OCI-LY1 (cell line): ENCODE measurements around the gene CTIF.

Experiments used
- H2AFZ ChIP-seq: fragments of 200-600 bp; sonication (generic), shearing (Covaris generic); 2 replicates; pipeline ENCODE4 v1.6.0; 2014; ENCODE audit warnings: antibody characterized with exemption, mild to moderate bottlenecking, low read length
- H3F3A ChIP-seq: fragments of 200-600 bp; sonication (generic), shearing (Covaris generic); 2 replicates; pipeline ENCODE4 v1.6.0; 2014; ENCODE audit warnings: mild to moderate bottlenecking, antibody characterized with exemption, low read length, moderate library complexity; ENCODE audit not compliant: insufficient read depth
- H3K27ac ChIP-seq: fragments of 200-600 bp; sonication (generic); 2 replicates; pipeline ENCODE4 v1.5.1; 2014; ENCODE audit warnings: low read length, mixed run types, mild to moderate bottlenecking, low read depth; ENCODE audit not compliant: poor library complexity, severe bottlenecking
- H3K27me3 ChIP-seq: fragments of 200-600 bp; sonication (generic); 2 replicates; pipeline ENCODE4 v1.6.0; 2014; ENCODE audit warnings: antibody characterized with exemption, mild to moderate bottlenecking, low read length, moderate library complexity; ENCODE audit not compliant: insufficient read depth
- H3K36me3 ChIP-seq: fragments of 200-600 bp; sonication (generic); 2 replicates; pipeline ENCODE4 v1.6.1; 2014; ENCODE audit warnings: mild to moderate bottlenecking, antibody characterized with exemption, low read length, moderate library complexity, mixed read lengths; ENCODE audit not compliant: insufficient read depth
- H3K4me1 ChIP-seq: fragments of 200-600 bp; sonication (generic); 2 replicates; pipeline ENCODE4 v1.5.1; 2014; ENCODE audit warnings: mild to moderate bottlenecking, low read length, moderate library complexity; ENCODE audit not compliant: insufficient read depth, severe bottlenecking
- H3K4me2 ChIP-seq: fragments of 200-600 bp; sonication (generic), shearing (Covaris generic); 2 replicates; pipeline ENCODE4 v1.6.1; 2014; ENCODE audit warnings: low read length
- H3K4me3 ChIP-seq: fragments of 200-600 bp; sonication (generic); 2 replicates; pipeline ENCODE4 v1.5.1; 2014; ENCODE audit warnings: low read length, low read depth, mild to moderate bottlenecking, mixed read lengths; ENCODE audit not compliant: poor library complexity, severe bottlenecking
- H3K79me2 ChIP-seq: fragments of 200-600 bp; shearing (Covaris generic); 2 replicates; pipeline ENCODE4 v1.6.1; 2016; ENCODE audit warnings: mixed run types, low read length, mixed read lengths; ENCODE audit not compliant: insufficient read depth
- H3K9ac ChIP-seq: fragments of 200-600 bp; sonication (generic), shearing (Covaris generic); 2 replicates; pipeline ENCODE4 v1.6.1; 2014; ENCODE audit warnings: mild to moderate bottlenecking, low read length, mixed read lengths
- H3K9me2 ChIP-seq: fragments of 200-600 bp; sonication (generic), shearing (Covaris generic); 2 replicates; pipeline ENCODE4 v1.6.1; 2014; ENCODE audit warnings: low read depth, mild to moderate bottlenecking, low read length, mixed read lengths
- H3K9me3 ChIP-seq: fragments of 200-600 bp; shearing (Covaris generic); 2 replicates; pipeline ENCODE4 v1.6.1; 2014; ENCODE audit warnings: low read length, mixed read lengths
- H4K20me1 ChIP-seq: fragments of 200-600 bp; sonication (generic), shearing (Covaris generic); 2 replicates; pipeline ENCODE4 v1.6.0; 2016; ENCODE audit warnings: mild to moderate bottlenecking, low read length; ENCODE audit not compliant: insufficient read depth
- EZH2 ChIP-seq: fragments of 200-600 bp; sonication (generic), shearing (Covaris generic); IDR thresholded peaks from 2 replicates; pipeline ENCODE4 v1.8.0; 2017; ENCODE audit warnings: borderline replicate concordance, mixed run types, mild to moderate bottlenecking, antibody characterized with exemption, low read length, moderate library complexity, mixed read lengths
- TF ChIP-seq, protein P1 (sequence below): fragments of 200-600 bp; sonication (generic), shearing (Covaris generic); IDR thresholded peaks from 2 replicates; pipeline ENCODE4 v1.5.1; 2017; ENCODE audit warnings: mild to moderate bottlenecking, antibody characterized with exemption, low read length, moderate library complexity, mixed read lengths

CTIF gene

DNA sequence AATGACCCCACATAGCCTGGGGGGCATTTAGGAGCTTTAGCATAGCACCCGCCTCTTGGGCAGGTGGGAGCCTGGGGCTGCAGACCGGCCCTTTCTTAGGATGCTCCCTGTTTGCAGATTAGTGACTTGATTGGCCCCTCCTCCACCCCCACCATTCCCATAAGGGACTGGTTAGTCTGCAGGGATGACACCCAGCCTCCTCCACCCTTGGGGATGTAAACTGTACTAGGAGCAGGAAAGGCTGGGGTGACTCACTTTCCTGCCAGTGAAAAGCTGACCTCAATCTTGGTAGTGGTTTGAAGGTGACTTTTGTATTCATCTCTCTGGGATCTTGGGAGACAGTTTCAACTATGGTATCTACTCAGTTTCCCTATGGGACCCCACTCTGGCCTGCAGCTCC, 24.2 kb downstream of the CTIF start:
- H3K4me3 ChIP-seq = no peak overlapping the region
- TF ChIP-seq EZH2 = no peak
- TF ChIP-seq, protein P1, sequence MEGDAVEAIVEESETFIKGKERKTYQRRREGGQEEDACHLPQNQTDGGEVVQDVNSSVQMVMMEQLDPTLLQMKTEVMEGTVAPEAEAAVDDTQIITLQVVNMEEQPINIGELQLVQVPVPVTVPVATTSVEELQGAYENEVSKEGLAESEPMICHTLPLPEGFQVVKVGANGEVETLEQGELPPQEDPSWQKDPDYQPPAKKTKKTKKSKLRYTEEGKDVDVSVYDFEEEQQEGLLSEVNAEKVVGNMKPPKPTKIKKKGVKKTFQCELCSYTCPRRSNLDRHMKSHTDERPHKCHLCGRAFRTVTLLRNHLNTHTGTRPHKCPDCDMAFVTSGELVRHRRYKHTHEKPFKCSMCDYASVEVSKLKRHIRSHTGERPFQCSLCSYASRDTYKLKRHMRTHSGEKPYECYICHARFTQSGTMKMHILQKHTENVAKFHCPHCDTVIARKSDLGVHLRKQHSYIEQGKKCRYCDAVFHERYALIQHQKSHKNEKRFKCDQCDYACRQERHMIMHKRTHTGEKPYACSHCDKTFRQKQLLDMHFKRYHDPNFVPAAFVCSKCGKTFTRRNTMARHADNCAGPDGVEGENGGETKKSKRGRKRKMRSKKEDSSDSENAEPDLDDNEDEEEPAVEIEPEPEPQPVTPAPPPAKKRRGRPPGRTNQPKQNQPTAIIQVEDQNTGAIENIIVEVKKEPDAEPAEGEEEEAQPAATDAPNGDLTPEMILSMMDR = no peak
- H3F3A ChIP-seq = no peaks in the 10 kb centered on the region
- H3K9me2 ChIP-seq = no peaks in the 10 kb centered on the region
- no peaks in the 10 kb centered on the region for H4K20me1 ChIP-seq
- no peak overlapping the region for H3K27ac ChIP-seq
- H2AFZ ChIP-seq = no peak overlapping the region
- H3K4me1 ChIP-seq = no peaks in the 10 kb centered on the region
- no peak overlapping the region for H3K9ac ChIP-seq
- no peaks in the 10 kb centered on the region for H3K36me3 ChIP-seq
- no peaks in the 10 kb centered on the region for H3K9me3 ChIP-seq
- H3K79me2 ChIP-seq = no peaks in the 10 kb centered on the region
- no peak overlapping the region for H3K4me2 ChIP-seq
- H3K27me3 ChIP-seq = no peaks in the 10 kb centered on the region

DNA sequence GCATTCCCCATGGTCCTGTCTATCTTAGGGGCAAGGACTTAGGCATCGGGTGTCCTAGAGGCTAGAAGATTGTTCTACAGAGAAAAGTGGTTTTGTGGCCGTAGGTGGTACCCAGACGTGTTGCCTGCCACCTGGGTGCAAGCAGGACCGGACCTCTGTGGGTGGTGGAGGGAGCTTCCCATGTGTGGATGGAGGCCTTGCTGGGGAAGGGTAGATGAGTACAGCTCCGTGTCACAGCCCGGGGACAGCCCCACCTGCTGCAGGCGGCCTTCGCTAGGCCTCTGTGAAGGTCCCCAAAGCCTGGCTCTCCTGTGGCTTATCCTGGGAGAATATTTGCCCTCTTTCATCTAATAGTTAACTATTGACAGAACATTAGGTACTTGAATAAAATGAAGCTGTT, 25.3 kb downstream of the CTIF start:
- Histone ChIP-seq H4K20me1 (no peaks in the 10 kb centered on the region), H3K27ac (no peak overlapping the region), H3K9me3 (no peaks in the 10 kb centered on the region), H3K36me3 (no peaks in the 10 kb centered on the region), H3K4me2 (no peak overlapping the region), H3K9me2 (no peaks in the 10 kb centered on the region), H3K79me2 (no peaks in the 10 kb centered on the region), H3K27me3 (no peaks in the 10 kb centered on the region), H3K4me1 (no peaks in the 10 kb centered on the region), H3K4me3 (no peak overlapping the region), H3F3A (no peaks in the 10 kb centered on the region), H2AFZ (no peak overlapping the region), H3K9ac (no peak overlapping the region)
- TF ChIP-seq EZH2 = no peak
- TF ChIP-seq, protein P1 = no peak

DNA sequence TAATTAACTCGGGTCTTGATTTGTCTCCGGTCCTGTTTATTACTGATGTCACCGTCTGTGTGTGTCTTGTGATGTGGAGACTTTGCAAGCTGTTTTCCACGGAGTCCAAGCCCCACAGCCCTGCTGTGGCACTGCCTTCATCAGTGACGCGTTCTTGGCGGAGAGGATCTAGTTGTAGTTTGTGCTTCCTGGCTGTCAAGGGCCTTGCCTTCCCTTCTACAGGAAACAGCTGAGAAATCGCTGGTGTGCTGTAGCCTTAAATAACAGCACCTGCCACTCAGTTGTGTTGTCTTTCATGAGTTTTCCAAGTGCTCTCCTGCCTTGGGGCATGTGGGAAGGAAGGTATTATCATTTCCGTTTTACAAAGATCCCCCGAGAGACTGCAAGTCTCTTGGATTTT, 26.3 kb downstream of the CTIF start:
- Histone ChIP-seq H3K27ac (no peak overlapping the region), H3K79me2 (no peaks in the 10 kb centered on the region), H3K9me2 (no peaks in the 10 kb centered on the region), H3K9ac (no peak overlapping the region), H3K9me3 (no peaks in the 10 kb centered on the region), H3K4me3 (no peak overlapping the region), H3K27me3 (no peaks in the 10 kb centered on the region), H3K4me2 (no peak overlapping the region), H2AFZ (no peak overlapping the region), H3K4me1 (no peaks in the 10 kb centered on the region), H3K36me3 (no peaks in the 10 kb centered on the region), H3F3A (no peaks in the 10 kb centered on the region), H4K20me1 (no peaks in the 10 kb centered on the region)
- TF ChIP-seq EZH2 = no peak
- TF ChIP-seq, protein P1 = no peak
